HepG2 (cell line): ENCODE measurements around the gene IQCE.

Source experiments
- CTCF ChIP-seq: sonication (generic); formaldehyde crosslinking; IDR thresholded peaks from 2 replicates; pipeline ENCODE4 v1.5.0; 2020; ENCODE audit warnings: mild to moderate bottlenecking, missing genetic modification reagents, moderate library complexity
- EZH2 ChIP-seq: conservative IDR thresholded peaks from 2 replicates; pipeline ENCODE4 v1.6.1; 2012; ENCODE audit warnings: mild to moderate bottlenecking, low read depth, low read length, moderate library complexity
- HMG20B ChIP-seq: conservative IDR thresholded peaks from 2 replicates; pipeline ENCODE4 v1.6.1; 2016; ENCODE audit warnings: missing genetic modification reagents, missing compliant biosample characterization
- HNRNPK ChIP-seq: fragments of 200-400 bp; formaldehyde crosslinking; IDR thresholded peaks from 2 replicates; pipeline ENCODE4 v1.6.1; 2018; ENCODE audit warnings: low read length, low read depth, moderate library complexity, mild to moderate bottlenecking; ENCODE audit not compliant: poor library complexity, severe bottlenecking
- POLR2A ChIP-seq, 2 experiments: IDR thresholded peaks; 2 replicates each; pipeline ENCODE4 v1.6.1; 2011; ENCODE audit warnings: low read depth in 2 of 2, low read length in 2 of 2, mild to moderate bottlenecking in 1 of 2, moderate library complexity in 1 of 2; ENCODE audit not compliant: insufficient read depth in 1 of 2
- SP1 ChIP-seq, 2 experiments: fragments of 450-650 bp in 1 of 2; sonication (generic) in 1 of 2; formaldehyde crosslinking in 1 of 2; IDR thresholded peaks; 2 replicates each; pipeline versions ENCODE4 v1.4.0 to v1.6.1; 2016 to 2020; ENCODE audit warnings: missing genetic modification reagents in 1 of 2
- TCF7 ChIP-seq: sonication (generic); IDR thresholded peaks from 2 replicates; pipeline ENCODE4 v1.6.1; 2016; ENCODE audit warnings: antibody characterized with exemption, low read depth
- TFDP2 ChIP-seq: sonication (generic); formaldehyde crosslinking; IDR thresholded peaks from 2 replicates; pipeline ENCODE4 v1.4.0; 2020; ENCODE audit warnings: missing genetic modification reagents
- ZHX1 ChIP-seq: sonication (generic); formaldehyde crosslinking; IDR thresholded peaks from 2 replicates; pipeline ENCODE4 v1.8.1; 2022; ENCODE audit warnings: low read depth, mild to moderate bottlenecking, missing genetic modification reagents

- TF ChIP-seq ZHX1 (CRISPR knock-in tag): no peak
- TF ChIP-seq CTCF (CRISPR knock-in tag): no peak
- no peak for TF ChIP-seq HNRNPK
- TF ChIP-seq TFDP2 (CRISPR knock-in tag): no peak
- TF ChIP-seq HMG20B (CRISPR knock-in tag): no peak
- no peak for TF ChIP-seq SP1 (IDR thresholded peaks at IDR 0.05)
- no peak for TF ChIP-seq SP1 (CRISPR knock-in tag; IDR thresholded peaks at IDR 0.05)
- no peak for TF ChIP-seq POLR2A (IDR thresholded peaks at IDR 0.05; ENCODE audit: insufficient read depth in 1 of 2, low read depth in 2 of 2, low read length in 2 of 2)
- TF ChIP-seq TCF7: no peak
- no peak for TF ChIP-seq EZH2
These were observed 43.2 kb upstream of the IQCE start for GRCh38 chr7:2515424-2516193.
